ENCODE results near the gene ZFYVE27.

Gene ZFYVE27

DNA sequence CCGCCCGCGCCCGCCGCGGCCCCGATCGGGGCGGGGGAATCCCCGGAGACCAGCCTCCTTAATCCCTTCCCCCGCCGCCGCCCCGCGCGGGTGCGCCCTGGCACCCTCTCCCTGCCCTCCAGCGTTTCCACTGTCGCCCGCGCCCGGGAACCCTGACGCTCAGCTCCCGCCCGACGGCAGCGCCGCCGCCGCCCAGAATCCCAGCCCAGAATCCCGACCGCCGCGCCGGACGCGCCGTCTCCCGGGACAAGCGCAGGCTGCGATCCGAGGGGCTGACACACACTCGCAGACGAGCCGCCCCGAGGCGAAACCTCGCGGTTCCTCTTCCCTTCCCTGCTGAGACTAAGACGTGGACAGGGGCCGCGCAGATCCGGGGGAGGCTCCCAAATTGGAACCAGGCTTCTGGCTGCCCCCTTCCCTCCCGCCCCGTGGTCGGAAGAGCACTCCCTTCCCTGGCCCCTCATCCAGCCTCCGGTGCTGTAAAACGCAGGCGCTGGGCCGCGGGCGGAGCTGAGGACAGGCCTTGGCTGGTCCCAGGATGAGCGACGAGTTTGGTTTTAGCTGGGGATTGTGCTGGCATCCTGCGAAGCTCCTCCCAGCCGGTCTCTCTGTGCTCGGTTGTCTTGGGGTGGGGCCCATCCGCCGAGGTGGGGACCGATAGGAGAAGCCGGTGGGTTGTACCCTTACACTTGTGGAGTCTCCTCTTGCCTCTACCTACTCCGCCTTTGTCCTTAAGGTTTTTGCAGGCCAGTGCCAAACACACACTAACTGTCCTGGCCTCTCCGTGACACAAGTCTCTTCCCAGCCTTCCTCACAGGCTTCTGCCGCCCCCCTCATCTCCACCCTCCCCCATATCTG, 22.3 kb upstream of the ZFYVE27 start:
- DNase-seq (ENCODE audit: low read depth), result no peak

DNA sequence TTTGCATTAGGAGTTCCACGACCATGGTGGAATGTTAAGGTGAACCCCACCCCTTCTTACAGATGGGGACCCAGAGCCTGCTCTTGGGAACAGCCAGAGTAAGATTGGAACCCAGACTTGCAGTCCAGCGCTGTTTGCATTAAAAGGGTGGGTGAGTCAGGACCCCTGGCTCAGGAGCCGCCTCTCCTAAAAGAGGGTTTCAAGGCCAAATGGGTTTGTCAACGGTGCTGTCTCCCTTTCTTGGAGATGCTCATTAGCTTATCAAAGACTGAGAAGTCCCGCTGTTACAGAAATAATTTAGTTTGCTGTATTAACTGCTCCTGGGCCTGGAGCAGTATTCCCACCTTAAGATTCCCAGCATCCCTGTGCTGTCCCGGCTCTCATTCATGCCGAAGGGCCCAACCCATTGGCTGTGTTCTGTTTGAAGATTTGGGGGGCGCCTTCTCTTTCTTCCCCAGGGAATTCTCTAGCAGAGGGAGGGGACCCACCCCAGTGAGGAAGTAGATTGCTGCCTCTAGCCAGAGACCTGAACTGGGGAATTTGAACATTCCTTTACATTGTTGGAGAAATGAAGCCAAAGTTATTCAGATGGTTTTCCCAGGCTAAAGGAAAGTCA, 21.6 kb upstream of the ZFYVE27 start:
- DNase-seq (ENCODE audit: low read depth), result no peak

DNA sequence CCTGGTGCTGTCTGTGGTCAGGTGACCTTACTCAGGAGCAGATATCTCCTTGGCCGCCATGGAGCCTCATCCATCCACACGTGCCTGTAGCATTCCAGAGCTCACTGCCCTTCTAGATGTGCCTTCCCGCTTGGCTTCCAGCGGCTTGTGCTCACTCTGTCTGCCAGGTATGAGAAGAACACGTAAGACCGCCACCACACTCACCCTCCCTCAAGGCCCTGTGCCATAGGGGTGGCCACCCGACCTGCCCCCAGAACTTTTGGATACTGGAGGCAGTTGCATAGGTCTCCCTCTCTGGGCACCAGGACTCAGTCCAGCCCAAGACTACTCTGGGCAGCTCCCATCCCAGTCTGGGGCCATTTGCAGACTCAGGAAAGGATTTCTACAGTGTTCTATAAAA, 19.3 kb upstream of the ZFYVE27 start:
- DNase-seq (ENCODE audit: low read depth), result no peak

DNA sequence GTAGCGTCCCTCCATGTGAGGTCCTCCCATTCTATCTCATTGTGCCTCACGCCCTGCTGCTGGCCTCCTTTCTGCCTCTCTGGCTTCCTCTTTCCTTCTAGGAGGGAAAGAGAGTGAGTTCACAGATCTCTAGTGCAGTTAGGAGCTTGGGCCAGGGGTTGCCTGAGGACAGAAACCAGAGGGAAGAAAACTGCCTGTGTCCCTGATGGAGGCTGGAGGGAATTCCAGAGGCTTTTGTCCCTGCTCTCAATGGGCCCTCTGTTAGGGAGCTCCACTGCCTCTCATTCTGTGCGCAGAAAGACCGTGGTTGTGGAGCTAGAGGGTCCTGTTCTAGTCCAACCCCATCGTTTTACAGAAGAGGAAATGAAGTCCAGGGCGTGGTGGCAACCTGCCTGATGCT, 18.8 kb upstream of the ZFYVE27 start:
- DNase-seq (ENCODE audit: low read depth), result no peak

DNA sequence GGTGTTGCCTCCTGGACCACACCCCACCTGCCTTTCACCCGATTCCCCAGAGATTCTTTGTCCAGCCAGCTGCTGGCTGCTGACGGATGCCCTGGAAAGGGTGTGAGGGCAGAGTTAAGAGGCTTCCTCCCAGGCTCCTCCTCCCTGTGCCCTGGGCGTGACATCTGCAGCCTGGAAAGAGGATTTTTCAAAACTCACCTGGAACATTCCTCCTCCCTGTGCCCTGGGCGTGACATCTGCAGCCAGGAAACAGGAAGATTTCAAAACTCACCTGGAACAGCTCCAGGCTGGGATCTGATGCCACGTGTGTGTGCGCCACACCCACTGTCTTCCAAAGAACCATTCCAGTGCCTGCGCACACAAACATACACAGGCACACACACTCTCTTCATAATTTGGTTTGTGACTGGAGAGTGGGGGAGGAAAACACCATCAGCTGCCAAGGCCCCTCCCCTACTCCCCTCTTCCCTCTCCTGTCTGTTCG, 18.2 kb upstream of the ZFYVE27 start:
- no peak for DNase-seq (ENCODE audit: low read depth)

DNA sequence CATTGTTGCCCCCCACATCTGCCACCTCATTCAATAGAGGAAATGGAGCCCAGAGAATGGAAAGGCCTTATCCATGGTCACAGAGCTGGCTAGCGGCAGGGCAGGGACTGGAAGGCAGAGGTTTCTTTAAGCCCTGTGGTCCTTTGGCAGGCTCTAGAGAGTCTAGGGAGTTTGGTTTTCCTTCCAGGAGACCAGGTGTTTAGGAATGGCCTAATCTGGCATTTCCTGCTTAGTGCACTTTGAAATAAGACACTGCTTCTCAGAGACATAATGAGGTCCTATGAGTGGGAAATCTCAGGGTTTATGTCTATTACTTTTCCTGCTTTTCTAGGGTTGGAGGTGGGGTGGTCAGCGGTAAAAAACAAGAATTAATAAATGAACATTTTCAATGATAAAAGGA, 17.3 kb upstream of the ZFYVE27 start:
- DNase-seq (ENCODE audit: low read depth), result no peak

DNA sequence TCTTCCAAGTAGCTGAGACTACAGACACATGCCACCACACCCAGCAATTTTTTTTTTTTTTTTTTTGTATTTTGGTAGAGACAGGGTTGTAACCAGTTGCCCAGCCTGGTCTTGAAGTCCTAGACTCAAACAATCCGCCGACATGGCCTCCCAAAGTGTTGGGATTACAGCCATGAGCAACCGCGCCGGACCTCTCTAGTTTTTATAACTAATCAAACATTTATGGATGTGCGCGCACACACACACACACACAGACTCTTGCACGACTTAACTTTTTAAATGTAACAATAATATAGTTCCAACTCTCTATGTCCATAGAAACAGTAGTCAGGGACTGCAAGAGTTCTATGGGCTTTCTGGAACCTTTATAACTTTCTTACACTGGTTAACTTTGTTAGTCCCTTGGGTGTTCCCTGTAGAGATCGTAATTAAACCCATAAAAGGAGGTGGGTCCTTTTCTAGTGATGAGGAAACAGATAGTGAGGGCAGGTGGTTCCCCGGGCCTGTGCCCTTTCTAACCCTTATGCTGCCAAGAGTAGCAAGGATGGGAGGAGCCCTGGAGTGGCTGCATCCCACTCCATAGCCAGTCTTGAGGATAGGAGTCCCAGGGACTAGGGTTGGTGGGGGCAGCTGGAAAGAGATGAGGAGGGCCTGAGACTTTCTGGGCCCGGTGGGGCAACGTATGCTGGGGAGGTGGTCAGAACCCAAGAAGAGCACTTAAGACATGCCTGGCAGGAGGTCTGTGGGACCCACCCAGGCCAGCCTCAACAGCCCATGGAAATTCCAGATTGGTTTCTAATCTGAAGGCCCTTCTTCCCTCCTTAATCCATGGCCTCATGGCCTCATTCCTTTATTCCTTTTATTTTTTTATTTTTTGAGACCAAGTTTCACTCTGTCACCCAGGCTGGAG, 14.8 kb upstream of the ZFYVE27 start:
- DNase-seq (ENCODE audit: low read depth), result no peak

DNA sequence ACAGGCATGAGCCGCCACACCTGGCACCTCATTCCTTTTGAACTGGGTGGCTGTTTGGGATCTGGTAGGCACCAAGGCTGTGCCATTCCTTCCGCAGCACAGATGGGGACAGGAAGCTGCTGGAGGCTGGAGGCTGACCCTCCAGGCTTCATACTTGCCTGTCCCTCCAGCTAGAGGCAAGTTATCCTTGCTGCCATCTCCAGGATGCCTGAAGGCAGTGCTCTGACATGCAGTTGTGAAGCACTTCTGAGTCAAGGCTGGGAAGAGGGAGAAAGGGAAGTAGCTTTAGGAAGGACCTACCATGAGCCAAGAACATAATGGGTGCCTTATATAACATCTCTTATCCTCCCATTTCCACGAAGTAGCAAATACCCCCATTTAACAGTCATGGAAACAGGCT, 13.9 kb upstream of the ZFYVE27 start:
- DNase-seq (ENCODE audit: low read depth), result no peak

DNA sequence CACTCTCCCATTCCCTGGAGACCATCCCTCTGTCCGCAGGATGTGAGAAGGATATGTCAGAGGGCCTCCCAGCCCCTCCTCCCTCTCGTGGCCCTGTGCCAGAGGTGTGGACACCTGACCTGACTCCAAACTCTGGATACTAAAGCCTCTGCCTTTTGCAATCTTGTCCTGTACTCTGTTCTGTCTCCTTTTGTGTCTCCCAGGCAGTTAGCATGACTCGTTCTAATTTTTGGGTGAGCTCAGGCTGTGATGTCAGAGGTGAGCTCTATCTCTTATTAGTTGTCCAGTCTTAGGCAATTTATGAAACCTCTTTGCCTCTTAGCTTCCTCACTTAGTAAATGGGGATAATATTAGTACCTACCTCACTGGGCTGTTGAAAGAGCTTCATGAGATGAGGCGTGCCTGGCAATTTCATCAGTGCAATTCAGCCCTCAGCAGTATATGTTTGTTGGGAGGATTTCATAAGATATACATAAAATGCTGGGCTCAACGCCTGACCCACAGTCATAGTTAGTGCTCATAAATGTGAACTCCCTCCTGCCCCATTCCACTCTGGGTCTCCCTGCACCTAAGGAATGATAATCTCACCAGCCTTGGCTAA, 12.5 kb upstream of the ZFYVE27 start:
- DNase-seq (ENCODE audit: low read depth), result no peak

DNA sequence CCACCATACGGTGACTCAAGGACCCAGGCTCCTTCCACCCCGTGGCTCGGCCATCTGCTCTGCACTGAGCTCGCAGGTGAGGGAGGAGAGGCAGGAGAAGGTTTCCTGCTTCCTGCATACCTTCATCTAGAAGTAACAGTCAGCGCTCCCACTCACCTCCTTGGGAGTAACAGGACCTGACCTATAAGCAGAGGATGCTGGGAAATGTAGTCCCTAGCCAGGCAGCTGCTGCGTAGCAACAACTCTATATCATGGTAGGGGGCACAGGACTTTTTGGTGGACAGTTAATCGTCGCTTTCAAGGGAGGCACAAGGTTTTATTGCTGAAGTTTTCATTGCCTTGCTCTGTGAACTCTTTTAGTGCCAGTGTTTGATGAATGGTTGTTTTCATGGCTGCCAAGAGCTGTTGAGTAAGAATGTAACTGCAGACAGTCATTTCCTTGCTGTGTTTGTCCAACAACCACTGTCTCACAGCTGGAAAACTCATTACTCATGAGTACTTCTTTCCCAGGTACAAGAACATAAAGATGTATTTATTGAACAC, 10.2 kb upstream of the ZFYVE27 start:
- no peak for DNase-seq (ENCODE audit: low read depth)

DNA sequence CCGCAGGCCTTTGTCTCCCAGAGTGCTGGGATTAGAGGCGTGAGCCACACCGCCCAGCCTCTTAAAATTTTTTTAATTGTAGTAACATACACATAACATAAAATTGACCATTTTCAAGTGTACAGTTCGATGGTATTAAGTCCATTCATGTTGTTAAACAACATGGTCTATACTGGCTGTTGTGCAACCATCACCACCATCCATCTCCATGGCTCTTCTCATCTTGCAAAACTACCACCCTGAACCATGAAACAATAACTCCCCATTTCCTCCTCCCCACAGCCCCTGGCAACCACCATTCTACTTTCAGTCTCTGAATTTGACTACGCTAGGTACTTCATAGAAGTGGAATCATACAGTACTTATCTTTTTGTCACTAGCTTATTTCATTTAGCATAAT, 7.9 kb upstream of the ZFYVE27 start:
- DNase-seq (ENCODE audit: low read depth), result no peak

DNA sequence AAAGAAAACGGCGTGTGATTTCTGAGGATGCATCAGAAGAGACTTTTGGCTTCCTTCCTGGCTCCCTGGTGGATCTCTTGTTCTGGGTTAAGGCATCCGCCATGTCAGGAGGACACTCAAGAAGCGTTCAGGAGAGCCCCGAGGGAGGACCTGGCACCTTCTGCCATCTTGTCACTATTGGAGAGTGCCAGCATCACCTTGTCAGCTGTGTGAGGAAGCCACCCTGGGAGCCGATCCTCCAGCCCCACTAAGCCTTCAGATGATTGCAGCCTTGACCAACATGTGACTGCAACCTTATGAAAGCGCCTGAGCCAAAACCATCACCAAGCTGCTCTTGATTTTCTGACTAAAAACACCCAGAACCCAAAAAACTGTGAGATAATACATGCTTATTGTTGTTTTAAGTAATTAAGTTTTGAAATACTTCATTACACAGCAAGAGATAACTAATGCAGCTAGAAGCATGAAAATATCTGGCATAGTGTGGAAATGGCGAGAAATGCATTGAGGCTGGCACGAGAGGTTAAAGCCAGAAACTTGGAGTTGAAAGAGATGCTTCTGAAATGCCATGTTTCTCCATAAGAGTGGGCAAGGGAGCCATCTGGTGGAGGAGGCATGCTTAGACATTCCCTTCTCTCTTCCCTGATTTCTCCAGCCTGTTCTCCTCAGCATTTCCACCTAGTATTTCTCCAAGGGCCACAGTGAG, 5.4 kb upstream of the ZFYVE27 start:
- DNase-seq (ENCODE audit: low read depth), result no peak

DNA sequence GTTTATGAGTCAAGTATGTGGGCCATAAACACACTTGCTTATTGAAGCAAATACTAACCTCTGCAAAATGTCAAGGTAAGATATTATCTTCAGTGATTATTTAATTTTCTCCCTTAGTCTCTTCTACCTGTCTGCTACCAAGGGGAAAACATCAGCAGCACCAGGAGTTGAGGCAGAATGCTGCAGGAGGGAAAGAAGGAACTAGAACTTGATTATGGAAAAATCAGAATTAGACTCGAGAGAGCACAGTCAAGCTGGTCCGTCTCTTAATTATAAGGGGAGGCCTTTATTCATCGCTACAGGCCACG, 4.9 kb upstream of the ZFYVE27 start:
- no peak for DNase-seq (ENCODE audit: low read depth)

DNA sequence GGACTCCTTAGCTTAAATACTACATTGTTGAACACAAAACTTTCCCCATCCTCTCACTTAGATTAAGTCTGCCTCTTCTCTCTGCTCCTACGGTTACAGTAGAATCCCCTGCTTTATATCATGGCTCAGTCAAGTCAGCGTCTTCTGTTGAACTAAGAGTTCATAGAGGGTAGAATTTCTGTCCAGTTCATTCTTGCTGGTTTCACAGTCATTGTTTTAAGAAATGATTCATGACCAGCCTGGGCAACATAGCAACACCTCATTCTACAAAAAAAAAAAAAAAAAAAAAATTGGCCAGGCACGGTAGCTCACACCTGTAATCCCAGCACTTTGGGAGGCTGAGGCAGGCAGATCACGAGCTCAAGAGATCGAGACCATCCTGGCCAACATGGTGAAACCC, 3.7 kb upstream of the ZFYVE27 start:
- DNase-seq (ENCODE audit: low read depth), result no peak

DNA sequence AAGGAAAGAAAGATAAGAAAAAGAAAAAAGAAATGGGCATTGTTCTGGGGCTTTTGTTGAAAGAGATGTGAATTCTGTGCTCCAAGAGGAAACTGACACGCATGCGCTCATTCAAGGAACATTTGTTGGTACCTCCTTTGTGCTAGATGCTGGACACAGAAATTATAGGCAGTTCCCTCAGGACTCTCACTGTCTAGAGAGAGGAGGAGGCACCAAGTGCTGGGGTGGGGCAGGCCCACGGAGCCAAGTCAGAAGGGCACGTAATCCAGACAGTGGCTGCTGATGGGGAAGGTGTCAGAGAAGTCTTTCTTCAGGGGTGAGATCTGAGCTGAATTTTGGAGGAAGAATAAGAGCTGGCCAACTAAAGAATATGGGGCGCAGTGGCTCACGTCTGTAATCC, 2.9 kb upstream of the ZFYVE27 start:
- no peak for DNase-seq (ENCODE audit: low read depth)

DNA sequence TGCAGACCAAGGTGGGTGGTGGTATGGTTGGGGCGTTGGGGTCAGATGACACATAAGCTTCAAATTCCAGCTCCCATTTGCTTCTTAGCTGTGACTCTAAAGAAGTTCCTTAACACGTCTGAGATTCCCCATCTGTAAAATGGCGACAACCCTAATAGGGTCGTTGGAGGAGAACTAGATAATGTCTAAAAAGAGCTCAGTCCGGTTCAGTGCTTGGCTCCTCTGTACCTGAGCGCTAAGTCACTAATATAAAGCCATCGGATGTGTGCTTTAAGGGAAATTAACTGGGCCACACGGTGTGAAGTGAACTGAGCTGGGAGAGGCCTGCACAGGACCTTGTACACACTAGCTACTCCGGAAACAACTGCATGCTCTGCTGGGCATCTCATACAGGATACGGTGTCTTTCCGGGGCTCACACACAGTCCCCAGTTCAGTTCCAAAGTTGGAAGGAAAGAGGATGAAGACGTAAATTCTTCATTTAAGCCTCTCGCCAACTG, 476 bp upstream of the ZFYVE27 start:
- no peak for DNase-seq (ENCODE audit: low read depth)

DNA sequence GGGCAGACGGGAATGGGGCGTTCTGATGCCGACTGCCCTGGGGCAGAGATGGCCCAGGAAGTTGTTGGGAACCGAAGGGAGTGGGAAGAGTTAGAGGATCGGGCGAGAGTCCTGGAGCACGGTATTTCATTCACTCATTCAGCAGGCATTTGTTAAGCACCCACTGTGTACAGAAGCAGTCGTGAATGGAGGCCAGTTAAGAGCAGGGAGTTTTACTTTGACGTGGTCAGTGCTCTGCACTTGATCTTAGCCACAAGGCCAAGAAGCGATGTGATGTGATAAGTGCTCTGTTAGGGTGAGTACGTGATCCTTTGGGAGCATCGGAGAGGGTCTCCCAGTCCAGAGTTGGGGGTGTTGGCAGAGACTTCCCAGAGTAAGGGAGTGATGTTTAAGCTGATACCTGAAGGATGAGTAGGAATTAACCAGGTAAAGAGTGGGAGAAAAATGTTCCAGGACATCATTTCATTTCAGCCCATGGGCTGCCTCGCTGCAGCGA, 890 bp downstream of the ZFYVE27 start:
- no peak for DNase-seq (ENCODE audit: low read depth)

DNA sequence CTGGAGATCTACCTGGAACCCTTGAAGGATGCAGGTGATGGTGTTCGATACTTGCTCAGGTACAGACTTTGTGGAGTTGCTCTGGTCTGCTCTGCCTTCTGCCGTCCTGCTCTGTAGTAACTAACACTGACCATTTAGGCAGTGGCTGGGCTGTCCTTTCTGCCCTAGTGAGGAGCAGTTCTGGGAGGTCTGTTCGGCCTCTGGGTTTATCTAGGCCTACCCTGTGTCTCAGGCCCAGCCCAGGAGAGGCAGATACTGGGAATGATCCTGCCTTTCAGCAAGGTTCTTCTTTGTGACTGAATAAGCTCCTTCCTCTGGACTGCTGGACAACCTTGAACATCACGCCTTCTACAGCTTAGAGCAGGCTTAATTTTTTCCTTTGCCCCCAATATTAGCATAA, 1.7 kb downstream of the ZFYVE27 start:
- DNase-seq (ENCODE audit: low read depth), result no peak

DNA sequence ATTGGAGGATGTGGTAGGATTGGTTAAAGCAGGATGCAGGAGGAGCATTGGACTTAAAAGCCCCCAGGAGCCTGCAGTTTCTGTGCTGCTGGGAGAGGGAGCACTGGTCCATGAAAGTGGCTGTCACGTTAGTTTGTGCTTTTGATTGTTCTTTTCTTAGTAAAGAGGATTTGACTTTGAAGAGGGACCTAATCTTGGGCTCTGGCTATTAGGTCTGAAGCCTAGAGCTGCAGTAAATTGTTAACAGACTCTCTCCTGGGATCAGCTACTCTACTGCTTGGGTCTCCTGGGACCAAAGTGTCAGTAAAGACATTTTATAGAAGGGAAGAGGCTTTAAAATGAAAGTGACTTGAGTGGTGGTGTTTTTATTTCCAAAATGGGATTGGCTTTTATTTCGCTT, 3.7 kb downstream of the ZFYVE27 start:
- no peak for DNase-seq (ENCODE audit: low read depth)

DNA sequence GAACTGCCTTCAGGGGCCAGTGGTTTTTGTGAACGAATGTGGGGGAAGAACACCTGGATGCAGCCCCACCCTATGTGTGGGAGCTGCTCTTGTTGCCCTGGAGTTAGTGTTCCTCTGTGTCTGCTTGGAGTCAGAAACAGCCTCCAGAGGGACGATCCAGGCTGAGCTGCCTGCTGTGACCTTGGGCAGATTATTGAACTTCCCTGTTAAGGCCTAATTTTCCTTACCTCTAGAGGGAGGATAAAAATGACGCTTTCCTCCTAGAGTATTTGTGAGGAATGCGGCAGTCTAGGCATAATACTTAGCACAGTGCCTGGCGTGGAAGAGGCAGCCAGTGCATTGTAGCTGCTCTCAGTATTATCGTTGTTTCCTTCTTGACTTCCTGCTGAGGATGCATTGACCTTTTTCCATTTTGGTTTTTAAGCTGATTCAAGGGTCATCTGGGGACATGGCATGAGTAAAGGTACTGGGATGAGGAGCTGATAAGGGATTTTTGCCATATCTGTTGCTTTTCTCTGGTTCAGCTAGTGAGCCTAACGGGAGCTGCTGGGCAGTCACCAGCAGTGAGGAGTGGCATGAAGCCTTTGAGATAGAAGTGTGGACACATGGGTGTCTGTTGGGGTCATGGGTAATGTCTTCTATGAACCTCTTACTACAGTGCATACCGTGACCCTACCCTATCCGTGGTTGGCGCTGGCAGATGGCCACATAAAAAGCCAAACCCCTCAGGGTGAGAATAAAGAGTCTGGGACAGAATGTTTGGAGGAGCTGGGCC, 6.4 kb downstream of the ZFYVE27 start:
- no peak for DNase-seq (ENCODE audit: low read depth)

Measured in stimulated activated CD8-positive, alpha-beta memory T cell treated with anti-CD3 and anti-CD28 coated beads, Interleukin-15, amount 100 ng/mL, for 24 hours (primary cell).